ENCODE data around the gene IFT80. TPM values are rescaled to one million over a fixed set of nuclear protein-coding genes. Genes with fewer than 3 reads are reported as not detected.

The IFT80 gene
- total and polyA plus RNA-seq, 2 donors (not counting 1 experiment from before 2014, with no cell fraction given): 38.4 to 75.0 TPM

DNA sequence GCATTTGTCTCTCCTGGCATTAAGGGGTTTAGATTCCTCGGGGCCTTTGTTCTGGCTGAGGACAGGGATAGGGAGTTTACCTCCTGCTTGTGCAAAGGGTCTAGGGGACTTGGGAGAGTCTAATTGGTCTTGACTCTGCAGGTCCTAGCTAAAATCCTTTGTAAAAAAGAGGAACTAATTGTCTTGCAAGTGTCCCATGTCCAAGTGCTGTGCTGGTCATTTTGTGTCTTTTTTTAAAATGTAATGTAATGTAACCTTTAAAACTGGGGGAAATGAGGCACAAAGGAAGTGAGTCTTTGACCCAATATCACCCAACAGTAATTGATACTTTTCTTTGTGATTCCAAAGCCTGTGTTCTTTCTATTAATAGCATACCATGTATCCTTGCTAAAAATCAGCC is 188.7 kb downstream of the IFT80 start:
- no peak for DNase-seq (ENCODE audit: low read depth in 2 of 2)
- H3K27me3 ChIP-seq (ENCODE audit: control insufficient read depth, insufficient read depth, low read length): no peaks in the 10 kb centered on the region
- no peak overlapping the region for H3K27ac ChIP-seq (ENCODE audit: insufficient read depth, low read length)
- no peaks in the 10 kb centered on the region for H3K79me2 ChIP-seq (ENCODE audit: control insufficient read depth, insufficient read depth, low read length)
- H3K9me3 ChIP-seq (ENCODE audit: control insufficient read depth, insufficient read depth, low read depth, low read length): no peaks in the 10 kb centered on the region
- H3K36me3 ChIP-seq (ENCODE audit: control insufficient read depth, insufficient read depth, low read length): no peaks in the 10 kb centered on the region
- H3K4me1 ChIP-seq (ENCODE audit: control insufficient read depth, extremely low read depth, insufficient read depth, low read length): no peaks in the 10 kb centered on the region
- no peak for TF ChIP-seq EZH2 (IDR thresholded peaks at IDR 0.05; ENCODE audit: low read length, missing control alignments)
- TF ChIP-seq, protein P1, sequence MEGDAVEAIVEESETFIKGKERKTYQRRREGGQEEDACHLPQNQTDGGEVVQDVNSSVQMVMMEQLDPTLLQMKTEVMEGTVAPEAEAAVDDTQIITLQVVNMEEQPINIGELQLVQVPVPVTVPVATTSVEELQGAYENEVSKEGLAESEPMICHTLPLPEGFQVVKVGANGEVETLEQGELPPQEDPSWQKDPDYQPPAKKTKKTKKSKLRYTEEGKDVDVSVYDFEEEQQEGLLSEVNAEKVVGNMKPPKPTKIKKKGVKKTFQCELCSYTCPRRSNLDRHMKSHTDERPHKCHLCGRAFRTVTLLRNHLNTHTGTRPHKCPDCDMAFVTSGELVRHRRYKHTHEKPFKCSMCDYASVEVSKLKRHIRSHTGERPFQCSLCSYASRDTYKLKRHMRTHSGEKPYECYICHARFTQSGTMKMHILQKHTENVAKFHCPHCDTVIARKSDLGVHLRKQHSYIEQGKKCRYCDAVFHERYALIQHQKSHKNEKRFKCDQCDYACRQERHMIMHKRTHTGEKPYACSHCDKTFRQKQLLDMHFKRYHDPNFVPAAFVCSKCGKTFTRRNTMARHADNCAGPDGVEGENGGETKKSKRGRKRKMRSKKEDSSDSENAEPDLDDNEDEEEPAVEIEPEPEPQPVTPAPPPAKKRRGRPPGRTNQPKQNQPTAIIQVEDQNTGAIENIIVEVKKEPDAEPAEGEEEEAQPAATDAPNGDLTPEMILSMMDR (conservative IDR thresholded peaks at IDR 0.05 in 1 of 2, IDR thresholded peaks at IDR 0.05 in 1 of 2; ENCODE audit: low read depth in 1 of 2, low read length in 2 of 2): no peak
- H3K9ac ChIP-seq (ENCODE audit: insufficient read depth, low read length): no peak overlapping the region
- H2AFZ ChIP-seq (ENCODE audit: low read length): no peak overlapping the region
- no peak overlapping the region for H3K4me3 ChIP-seq (replicated peaks in 1 of 4; ENCODE audit: control extremely low read depth in 1 of 4, insufficient read depth in 1 of 4, low read depth in 3 of 4, low read length in 4 of 4)
- no peaks in the 10 kb centered on the region for H4K20me1 ChIP-seq (ENCODE audit: control insufficient read depth, extremely low read depth, insufficient read depth, low read length)
- no peak overlapping the region for H3K4me2 ChIP-seq (ENCODE audit: extremely low read depth, insufficient read depth, low read length)

Other genes starting within 250 kb of the IFT80 start
- 0.26 and 0.33 TPM in 2 replicates for gene C3orf80, start 173.8 kb downstream of the IFT80 start, total RNA-seq
- gene C3orf80, start 173.8 kb downstream of the IFT80 start, polyA plus RNA-seq: 0.02 and 0.08 TPM in 2 replicates
- 38.0 and 48.4 TPM in 2 replicates for gene SMC4, start 425 bp upstream of the IFT80 start, total RNA-seq
- 34.7 and 83.5 TPM in 2 replicates for gene SMC4, start 425 bp upstream of the IFT80 start, polyA plus RNA-seq
- 15.2 and 31.2 TPM in 2 replicates for gene TRIM59, start 50.6 kb upstream of the IFT80 start, total RNA-seq
- 13.6 and 20.0 TPM in 2 replicates for gene TRIM59, start 50.6 kb upstream of the IFT80 start, polyA plus RNA-seq
- gene KPNA4, start 166.3 kb upstream of the IFT80 start, total RNA-seq: 34.7 and 38.8 TPM in 2 replicates
- gene KPNA4, start 166.3 kb upstream of the IFT80 start, polyA plus RNA-seq: 33.0 and 36.6 TPM in 2 replicates

All from fibroblast of lung (primary cell).